Left hindlimb (tissue), 1 donor: ENCODE measurements around the gene ATXN1.
"Not testable (repeated sequence)": the region's sequence is repeated elsewhere in the genome, so short reads cannot be mapped to it uniquely, and the experiment has no call there.

ENCODE experiments used
- DNase-seq: peaks from one replicate; pipeline ENCODE4 v3.0.0-alpha.2; 2018

The ATXN1 gene

GRCh38 chr6:16760516-16761470 is at the start of gene ATXN1:
ATXN1 (minus strand) TSS chr6:16761460.
- DNase-seq, result peak; percentile 87

GRCh38 chr6:16810411-16810810 is 49.2 kb upstream of the ATXN1 start:
- DNase-seq, result no peak

- DNase-seq, result no peak
Measured at GRCh38 chr6:16809753-16810358, 48.6 kb upstream of the ATXN1 start.

GRCh38 chr6:16807956-16808355 is 46.7 kb upstream of the ATXN1 start:
- DNase-seq, result no peak

GRCh38 chr6:16806363-16806762 is 45.1 kb upstream of the ATXN1 start:
- no peak for DNase-seq

- peak; percentile 43 for DNase-seq
Measured at GRCh38 chr6:16805243-16805950, 44.1 kb upstream of the ATXN1 start.

- DNase-seq, result no peak
Measured at GRCh38 chr6:16804546-16805242, 43.4 kb upstream of the ATXN1 start.

- peak; percentile 86 for DNase-seq
Measured at GRCh38 chr6:16803294-16804200, 42.3 kb upstream of the ATXN1 start.

- DNase-seq, result peak; percentile 49
Measured at GRCh38 chr6:16802071-16802470, 40.8 kb upstream of the ATXN1 start.

- no peak for DNase-seq
Measured at GRCh38 chr6:16800942-16801341, 39.7 kb upstream of the ATXN1 start.

- no peak for DNase-seq
Measured at GRCh38 chr6:16800341-16800740, 39.1 kb upstream of the ATXN1 start.

GRCh38 chr6:16799279-16800193 is 38.3 kb upstream of the ATXN1 start:
- no peak for DNase-seq

- no peak for DNase-seq
Measured at GRCh38 chr6:16793828-16794412, 32.7 kb upstream of the ATXN1 start.

GRCh38 chr6:16789329-16790038 is 28.2 kb upstream of the ATXN1 start:
- no peak for DNase-seq

- DNase-seq, result no peak
Measured at GRCh38 chr6:16787128-16787682, 25.9 kb upstream of the ATXN1 start.

- DNase-seq, result no peak
Measured at GRCh38 chr6:16785496-16785895, 24.2 kb upstream of the ATXN1 start.

- not testable (repeated sequence) for DNase-seq
Measured at GRCh38 chr6:16784957-16785356, 23.7 kb upstream of the ATXN1 start.

GRCh38 chr6:16783952-16784565 is 22.8 kb upstream of the ATXN1 start:
- no peak for DNase-seq

GRCh38 chr6:16783509-16783908 is 22.2 kb upstream of the ATXN1 start:
- DNase-seq, result no peak
